ENCODE results near the gene CDC42EP1.
"Not testable (repeated sequence)": the region's sequence is repeated elsewhere in the genome, so short reads cannot be mapped to it uniquely, and the experiment has no call there.

Gene CDC42EP1

DNA sequence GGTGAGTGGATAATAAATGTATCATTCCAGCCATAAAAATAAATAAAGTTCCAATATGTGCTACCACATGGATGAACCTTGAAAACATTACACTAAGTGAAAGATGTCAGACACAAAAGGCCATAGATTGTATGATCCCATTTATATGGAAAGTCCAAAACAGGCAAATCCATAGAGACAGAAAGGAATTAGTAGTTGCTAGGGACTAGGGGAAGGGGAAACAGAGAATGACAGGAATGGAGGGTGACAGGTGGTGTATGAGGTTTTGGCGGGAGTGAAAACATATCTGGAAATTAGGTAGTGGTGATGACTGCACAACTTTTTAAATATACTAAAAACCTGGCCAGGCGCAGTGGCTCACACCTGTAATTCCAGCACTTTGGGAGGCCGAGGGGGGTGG lies 25.8 kb upstream of the CDC42EP1 start:
- no peak for DNase-seq

DNA sequence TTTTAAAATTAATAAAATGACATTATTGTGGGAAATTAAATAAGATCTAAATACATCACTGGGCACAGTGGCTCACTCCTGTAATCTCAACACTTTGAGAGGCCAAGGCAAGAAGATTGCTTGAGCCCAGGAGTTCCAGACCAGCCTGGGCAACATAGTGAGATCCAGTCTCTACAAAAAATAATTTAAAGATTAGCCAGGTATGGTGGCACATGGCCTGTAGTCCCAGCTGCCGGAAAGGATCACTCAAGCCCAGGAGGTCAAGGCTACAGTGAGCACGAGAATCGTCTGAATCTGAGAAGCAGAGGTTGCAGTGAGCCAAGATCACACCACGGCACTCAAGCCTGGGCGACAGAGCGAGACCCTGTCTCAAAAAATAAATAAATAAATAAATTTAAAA lies 25.1 kb upstream of the CDC42EP1 start:
- DNase-seq = no peak

DNA sequence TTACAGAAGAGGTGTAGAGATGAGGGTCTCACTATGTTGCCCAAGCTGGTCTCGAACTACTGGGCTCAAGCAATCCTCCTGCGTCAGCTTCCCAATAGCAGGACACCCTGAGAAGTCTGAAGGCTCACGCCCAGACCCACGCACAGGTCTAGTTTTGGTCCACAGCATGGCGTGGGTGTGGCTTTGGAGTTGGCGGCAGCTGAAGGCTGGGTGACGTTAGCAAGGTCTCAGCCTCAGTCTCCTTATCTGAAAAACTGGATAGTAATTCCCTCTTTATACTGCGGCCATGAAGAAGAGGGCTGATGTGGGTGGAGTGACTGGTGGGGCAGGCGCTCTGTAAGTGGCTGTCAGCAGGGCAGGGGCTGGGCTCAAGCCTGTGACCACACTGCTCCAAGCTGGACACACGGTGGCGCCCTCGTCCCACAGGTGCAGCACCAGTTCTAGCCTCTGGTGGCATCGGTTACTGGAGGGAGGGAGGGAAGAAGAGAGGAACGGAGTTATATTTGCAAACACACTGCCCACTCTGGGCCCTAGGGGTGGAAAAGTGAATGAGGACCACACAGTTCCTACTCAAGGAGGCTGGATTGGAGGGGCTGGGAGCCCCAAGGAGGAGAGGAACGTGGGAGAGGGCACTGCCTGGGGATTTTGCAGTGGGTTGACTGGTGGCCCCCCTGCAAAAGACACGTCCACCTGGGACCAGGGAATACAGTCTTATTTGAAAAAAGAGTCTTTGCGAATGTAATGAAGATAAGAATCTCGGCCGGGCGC lies 21.5 kb upstream of the CDC42EP1 start:
- DNase-seq = peak; percentile 48

DNA sequence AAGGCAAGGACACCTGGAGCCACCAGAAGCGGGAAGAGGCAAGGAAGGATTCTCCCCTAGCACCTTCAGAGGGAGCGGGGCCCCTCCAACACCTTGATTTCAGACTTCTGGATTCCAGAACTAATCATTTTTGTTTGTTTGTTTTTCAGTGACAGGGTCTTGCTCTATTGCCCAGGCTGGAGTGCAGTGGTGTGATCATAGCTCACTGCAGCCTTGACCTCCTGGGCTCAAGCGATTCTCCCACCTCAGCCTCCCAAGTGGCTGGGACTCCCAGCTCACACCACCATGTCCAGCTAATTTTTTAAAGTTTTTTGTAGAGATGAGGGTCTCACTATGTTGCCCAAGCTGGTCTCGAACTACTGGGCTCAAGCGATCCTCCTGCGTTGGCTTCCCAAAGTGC lies 20.5 kb upstream of the CDC42EP1 start:
- DNase-seq = not testable (repeated sequence)

DNA sequence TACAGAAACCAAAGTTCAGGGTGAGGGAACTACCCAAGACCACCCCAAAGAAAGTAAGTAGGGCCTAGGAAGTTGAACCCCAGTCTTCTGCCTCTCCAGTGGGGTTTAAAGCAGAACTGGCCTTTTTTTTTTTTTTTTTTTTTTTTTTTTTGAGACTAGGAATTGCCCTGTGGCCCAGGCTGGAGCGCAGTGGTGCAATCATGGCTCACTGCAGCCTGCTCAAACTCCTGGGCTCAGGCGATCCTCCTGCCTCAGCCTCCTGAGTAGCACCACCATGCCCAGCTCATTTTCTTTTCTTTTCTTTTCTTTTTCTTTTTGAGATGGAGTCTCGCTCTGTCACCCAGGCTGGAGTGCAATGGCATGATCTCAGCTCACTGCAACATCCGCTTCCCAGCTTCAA lies 17.9 kb upstream of the CDC42EP1 start:
- DNase-seq = not testable (repeated sequence)

DNA sequence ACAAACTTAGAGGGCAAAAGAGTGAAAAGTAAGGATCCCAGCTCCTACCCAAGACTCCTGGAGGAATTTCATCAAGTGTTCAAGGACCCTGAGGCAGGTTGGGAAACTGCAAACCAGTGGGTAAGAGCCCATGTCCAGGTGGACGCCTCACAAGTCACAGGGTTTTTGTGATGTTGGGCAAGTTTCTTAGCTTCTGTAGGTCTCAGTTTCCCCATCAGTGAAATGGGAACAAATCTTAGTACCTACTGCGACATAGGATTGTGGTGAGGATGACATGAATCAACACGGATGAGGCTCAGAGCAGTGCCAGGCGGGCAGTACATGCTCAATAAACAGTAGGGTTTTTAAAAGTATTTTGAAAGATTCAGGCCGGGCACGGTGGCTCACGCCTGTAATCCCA lies 17.3 kb upstream of the CDC42EP1 start:
- DNase-seq = no peak

DNA sequence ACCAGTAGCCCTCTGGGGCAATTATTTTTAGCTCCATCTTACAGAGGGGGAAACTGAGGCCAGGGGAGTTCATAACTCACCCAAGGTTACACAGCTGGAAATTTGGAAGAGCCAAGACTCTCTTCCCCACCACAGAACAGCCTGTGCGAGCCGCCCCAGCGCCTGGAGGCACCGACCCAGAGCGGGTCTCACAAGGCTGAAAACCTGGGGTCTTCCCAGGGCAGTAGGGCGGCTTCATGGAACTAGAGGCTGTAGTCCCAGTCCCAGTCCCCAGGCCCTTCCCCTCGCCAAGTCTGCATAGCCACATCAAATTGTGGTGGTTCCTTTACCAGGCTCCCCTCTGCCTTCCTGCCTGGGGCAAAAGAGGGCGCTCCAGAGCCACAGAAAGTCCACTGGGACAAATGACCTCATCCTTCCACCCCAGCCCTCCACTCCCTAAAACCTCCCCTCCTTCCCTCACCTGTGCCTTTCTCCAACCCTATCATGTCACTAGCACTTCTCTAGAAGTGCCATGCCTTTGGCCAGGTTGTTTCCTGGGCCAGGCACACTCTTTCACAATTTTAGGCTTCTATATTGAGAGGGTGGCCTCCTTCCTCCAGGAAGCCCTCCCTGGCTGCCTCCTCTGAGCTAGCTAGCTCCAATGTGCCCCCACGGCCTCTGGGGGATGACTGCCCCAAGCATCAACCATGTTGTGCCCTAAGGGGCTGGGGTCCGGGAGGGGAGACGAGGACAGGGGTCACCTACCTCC lies 15.2 kb upstream of the CDC42EP1 start:
- no peak for DNase-seq

DNA sequence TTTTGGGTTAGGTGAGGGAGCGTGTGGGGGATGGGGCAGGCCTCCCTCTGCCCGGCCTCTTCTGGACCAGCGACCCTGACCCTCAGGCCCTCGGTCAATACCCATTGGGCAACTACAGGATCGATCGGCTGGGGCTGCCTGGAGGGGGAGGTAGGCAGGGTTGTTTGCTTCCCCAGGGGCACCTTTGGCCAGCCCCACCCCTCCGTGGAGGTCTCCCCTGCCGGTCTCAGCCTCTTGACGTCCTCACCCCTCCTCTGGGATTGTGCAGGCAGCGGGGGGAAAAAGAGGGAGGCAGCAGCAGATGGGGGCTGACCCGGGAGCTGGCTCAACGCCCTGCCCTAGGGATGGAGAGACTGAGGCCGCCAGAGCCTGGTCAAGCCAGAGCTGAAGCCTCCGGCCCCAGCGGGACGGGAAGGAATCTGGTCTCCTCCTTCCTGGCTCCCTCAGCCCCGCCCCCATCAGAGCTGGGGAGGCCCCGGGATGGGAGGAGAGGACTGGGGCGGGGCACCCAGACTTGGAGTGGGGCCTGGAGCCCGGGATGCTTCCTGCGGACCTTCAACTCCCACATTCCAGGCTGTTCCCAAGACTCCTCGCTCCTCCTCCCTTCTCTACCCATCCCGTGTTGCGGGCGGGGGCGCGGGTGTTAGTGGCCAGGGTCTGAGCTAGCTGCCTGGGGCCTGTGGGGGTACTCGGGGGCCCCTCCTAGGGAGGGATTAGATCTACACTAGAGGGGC lies 14.4 kb upstream of the CDC42EP1 start:
- DNase-seq = no peak

DNA sequence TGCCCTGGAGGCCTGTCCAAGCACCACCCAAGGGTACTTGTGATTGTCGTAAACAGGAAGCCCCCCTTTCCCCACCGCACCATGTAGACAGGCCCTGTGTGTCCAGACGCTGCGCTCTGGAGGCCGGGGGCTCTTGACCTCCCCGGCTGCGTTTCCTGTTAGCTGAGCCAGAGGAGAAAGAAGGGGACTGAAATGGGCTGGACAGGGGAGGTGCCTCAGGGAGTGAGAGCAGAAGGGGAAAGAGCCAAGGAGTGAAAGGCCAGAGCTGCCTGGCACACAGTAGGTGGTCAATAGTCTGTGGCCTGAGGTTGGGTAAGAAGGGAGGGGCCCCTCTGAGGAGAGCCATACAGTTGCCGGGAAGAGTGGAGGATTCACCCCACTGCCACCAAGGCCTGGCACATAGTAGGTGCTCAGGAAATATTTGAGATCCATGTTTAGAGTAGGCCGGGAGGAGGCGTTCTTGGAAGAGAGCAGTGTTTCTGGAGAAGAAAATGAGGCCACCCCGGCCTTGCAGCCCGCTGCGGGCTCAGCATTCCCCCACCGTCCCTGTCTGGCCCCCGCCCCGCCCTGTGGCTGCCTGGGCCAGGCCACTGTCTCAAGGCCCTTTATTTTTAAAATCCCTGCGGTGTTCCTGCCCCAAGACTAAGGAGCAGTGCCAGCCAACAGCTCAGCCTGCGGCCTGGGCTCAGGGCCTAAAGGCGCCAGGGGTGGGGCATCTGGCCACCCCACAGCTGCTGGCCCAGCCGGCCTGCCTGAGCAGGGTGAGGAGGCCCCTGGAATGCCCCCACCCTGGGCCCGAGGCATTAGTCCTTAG lies 13.6 kb upstream of the CDC42EP1 start:
- DNase-seq = no peak

DNA sequence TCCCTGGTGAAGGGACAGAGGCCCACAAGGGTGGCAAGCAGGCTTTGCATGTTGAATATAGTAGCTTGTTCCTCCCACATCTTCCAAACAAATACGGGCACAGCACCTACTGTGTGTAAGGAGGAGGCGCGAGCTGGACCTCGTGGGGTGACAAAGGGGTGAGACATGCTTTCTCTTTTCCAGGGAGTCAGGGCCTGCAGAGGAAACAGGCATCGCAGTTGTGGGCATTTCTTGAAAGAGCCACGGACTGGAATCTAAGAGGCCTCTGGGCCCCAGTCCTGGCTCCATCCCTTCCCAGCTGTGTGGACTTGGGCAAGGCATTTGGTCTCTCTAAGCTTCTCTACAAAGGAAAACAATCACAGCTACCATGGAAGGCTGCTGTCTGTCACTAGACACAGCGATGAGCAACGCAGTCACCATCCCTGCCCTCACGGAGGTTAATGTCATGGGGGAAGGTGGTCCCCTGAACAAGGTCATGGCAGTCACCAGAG lies 13.0 kb upstream of the CDC42EP1 start:
- no peak for DNase-seq

DNA sequence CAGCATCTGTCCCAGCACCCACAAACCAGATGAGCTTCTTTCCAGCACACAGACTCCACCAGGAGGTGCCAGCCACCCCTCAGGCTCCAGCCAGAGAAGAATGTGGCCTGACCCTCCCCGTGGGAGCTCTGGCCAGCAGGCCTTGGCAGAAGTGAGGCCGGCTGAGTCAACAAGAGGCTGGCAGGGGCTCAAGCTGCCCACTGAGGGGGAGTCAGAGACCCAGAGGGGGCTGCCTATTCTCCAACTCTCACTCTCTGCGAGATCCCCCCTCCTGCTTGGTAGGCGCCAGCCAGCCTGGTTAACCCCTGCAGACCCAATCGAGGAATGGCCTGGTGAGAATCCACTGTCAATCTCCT lies 10.6 kb upstream of the CDC42EP1 start:
- DNase-seq = no peak

DNA sequence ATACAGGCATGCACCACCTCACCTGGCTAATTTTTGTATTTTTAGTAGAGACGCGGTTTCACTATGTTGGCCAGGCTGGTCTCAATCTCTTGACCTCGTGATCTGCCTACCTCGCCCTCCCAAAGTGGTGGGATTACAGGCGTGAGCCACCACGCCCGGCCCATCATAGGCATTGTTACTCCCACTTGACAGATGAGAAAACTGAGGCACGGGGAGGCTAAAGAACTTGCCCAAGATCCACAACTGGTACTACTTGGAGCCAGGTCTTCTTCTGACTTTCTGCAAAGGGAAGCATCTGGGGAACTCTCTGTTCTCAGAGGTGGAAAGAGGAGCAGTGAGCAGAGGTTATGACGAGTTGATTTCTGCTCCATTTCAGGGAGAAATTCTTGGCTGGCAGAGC lies 9.4 kb upstream of the CDC42EP1 start:
- DNase-seq = not testable (repeated sequence)

DNA sequence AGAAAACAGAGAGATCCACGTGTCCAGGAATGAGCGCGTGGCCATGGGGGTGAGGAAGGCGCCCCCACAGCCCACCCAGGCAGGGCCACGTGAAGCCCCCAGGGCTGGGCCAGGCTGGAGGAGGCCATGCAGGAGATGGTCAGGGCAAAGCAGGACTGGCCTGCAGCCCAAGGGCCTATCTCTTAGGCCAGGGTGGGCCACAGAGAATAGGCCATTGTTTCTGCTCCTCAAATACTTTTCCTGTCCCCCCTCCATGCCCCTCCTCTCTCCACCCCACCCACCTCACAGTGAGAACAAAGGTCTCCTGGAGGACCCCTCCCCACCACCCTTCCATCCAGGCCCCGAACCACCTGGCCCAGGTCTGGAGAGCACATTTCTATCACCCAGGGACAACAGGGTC lies 8.3 kb upstream of the CDC42EP1 start:
- DNase-seq = no peak

DNA sequence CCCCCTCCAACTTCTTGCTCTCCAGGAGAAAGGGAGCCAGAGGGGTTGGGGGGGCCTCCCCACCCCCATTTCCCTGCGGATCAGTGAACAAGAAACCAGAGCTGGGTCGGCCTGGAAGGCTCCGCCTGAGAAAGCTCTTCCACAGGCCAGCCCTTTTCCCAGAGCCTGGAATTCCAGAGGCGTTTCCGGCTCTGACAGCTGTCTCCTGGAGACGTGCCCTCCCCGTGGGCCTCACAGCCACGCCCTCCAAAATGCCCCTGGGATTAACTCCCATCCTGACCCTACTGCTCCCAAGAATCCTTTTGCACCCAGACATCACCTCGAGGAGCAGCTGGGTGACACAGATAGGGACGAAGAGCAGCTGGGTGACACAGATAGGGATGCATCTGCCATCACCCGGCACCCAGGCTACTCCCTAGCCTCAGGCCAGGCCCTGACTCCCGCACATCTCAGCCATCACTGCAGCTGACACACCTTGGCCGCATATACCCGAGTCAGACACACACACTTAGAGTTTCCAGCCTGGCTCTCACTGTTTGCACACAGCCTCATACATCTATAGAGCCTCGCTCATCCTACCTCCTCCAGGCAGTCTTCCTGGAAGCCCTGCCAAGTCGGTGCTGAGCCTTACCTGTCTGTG lies 7.6 kb upstream of the CDC42EP1 start:
- DNase-seq = no peak

DNA sequence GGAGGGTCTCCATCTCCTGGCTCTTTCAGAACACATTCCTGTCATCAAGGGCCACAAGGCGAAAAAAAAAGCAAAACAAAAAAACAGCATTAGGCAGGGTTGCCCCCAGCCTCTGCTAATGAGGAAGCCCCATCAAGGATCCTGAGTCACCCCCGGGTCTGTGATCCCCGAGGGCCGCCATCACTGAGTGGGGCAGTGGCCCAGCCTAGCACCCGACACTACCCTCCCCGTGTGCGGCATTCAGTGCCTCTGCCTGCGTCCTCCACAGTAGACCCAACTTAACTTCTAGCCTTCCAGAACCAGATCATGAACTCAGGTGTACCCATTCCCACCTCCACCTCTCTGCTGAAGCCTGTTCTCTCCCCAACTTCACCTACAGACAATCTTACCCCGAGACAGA lies 6.6 kb upstream of the CDC42EP1 start:
- no peak for DNase-seq

DNA sequence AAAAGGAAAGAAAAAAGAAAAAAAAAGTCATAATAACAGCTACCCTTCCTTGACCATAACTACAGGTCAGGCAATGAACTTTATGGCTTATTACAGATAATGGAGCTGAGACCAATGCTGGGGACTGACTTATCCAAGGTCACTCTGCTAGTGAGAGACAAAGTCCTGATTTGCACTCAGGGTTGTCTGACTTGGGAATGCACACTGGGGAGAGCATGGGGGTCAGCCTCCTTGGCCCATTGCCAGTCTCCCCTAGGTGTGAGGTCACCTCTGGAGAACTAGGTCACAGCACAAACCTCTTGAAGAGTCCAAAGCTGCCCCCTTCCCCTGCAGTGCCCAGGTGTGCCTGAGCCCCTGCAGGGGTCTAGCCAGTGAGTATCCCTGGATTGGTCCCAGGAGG lies 5.3 kb upstream of the CDC42EP1 start:
- DNase-seq = no peak

DNA sequence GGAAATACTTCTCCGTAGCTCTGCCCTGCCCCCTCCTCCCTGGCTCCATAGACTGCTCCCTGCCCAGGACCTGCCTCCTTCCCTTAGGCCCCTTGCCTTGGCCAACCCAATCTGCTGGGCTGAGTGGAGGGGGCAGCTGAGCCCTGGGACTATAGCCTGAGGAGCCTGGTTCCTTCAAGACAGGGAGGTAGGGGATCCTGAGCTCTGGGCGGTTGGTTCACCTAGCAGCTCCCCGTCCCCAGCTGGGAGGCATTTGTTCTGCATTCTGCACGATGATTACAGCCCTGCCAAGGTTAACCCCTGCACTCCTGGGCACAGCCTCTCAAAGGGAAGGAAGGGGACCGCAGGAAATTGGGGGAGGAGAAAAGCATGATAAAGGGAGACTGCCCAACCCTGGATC lies 3.6 kb upstream of the CDC42EP1 start:
- DNase-seq = no peak

DNA sequence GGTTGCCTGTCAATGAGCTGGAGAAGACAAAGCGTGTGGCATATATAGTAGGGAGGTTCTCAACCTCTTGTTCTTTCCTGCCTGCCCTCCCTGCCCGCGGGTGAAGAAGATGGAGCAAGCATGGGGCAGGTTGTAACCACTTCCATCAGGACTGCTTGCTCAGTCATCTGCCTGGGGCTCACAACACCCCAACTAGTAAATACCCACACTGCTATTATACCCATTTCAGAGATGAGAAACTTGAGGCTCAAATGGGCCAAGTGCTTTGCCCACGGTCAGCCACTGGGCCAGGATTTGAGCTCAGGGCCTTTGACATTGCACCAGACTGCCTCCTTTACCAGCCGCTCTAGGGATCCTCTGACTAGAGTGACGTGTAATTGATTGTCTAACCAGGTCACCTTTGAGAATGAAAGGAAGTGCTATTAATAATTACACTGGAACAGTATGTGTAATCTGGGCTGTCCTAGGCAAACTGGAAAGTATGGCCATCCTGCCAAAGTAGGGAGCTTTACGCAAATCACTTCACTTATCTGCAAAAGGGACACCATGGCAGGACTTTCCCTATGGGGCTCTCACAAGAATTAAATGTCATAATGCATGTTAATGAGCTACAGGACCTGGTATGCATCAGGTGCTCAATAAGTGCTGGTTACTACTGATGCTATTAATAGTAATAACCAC lies 2.8 kb upstream of the CDC42EP1 start:
- DNase-seq = no peak

DNA sequence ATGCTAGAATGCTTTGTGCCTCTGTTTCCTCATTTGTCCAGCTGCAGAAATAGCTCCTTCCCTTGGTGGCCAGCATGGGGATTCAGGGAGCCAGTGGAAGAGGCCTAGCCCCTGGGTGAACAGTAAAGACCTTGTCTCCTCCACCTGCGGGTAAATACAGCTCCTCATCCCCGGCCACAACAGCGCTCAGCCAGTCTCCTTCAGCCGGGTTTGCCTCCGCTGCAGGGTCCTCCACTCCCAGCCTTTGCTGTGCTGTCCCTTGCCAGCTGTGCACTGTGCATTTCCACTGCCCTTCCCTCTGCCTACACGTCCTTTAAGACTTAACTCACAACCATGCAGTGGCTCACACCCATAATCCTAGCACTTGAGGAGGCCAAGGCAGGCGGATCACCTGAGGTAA lies 1.5 kb upstream of the CDC42EP1 start:
- no peak for DNase-seq

DNA sequence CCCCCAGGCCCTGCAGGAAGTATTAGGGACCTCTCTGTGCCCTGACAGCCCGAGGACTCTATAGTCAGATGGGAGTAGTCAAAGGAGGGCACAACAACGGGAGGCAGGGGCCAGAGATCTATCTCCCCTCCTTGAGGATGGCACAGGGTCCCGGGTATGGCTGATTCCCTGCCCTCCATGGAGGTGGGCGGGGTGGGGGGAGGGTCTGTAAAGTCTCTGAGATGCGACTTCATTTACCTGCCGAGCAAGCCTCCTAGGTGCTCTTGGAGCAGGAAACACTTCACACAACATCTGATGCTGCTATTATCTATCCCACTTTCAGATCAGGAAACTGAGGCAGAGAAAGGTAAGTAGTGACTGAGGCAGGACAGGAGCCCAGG lies 769 bp upstream of the CDC42EP1 start:
- no peak for DNase-seq

DNA sequence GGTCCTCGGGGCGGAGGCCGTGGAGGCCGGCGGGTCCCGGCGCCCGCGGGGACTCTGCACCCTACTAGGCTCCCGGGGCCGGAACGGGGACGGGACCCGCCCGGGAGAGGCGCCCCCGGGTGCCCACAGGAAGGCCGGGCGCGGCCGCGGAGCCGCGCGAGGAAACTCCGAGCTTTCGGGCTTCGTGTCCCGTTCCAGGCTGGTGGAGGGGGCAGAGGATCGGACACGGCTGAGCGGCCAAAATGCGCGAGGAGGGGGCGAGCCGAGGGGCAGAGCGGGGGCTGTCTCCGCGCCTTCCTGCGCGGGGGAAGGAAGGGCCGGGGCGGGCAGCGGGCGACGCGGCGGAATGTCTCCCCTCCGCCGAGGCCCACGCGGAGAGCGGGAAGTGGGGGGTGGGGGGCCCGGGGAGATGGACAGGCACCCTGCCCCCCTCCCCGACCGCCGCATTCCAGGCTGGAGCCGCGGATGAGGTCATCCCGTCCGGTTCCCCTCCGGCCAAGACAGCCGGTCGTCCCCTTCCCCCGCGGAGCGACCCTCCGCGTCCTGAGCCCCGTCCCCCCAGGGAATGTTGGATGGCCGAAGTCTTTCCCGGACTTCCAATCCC lies 430 bp downstream of the CDC42EP1 start:
- DNase-seq = no peak

Data from NCI-H748 treated with DMSO at 0.1 percent for 48 hours (cell line).